ENCODE data around the gene FRZB.
"Not testable (repeated sequence)": the region's sequence is repeated elsewhere in the genome, so short reads cannot be mapped to it uniquely, and the experiment has no call there.

Gene FRZB

DNA sequence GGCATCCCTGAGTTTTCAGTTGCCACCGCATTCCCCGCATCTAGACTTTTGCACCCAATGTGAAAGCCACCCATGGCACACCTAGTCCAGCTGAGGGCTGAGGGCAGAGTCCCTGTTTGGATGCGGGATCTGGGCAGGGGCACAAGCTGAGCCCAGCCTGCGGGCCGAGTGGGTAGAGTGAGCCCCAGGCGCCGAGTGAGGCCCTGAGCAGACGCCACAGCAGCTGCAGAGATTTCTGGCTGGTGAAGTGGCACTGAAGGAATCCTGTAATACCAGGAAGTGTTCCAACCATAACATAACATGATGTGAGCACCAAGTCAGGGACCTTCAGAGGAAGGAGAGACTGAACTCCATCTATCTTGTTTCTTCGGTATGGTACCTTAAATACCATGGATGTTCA lies 27.7 kb upstream of the FRZB start:
- no peaks in the 10 kb centered on the region for H4K20me1 ChIP-seq (ENCODE audit: insufficient read depth, low read length)

DNA sequence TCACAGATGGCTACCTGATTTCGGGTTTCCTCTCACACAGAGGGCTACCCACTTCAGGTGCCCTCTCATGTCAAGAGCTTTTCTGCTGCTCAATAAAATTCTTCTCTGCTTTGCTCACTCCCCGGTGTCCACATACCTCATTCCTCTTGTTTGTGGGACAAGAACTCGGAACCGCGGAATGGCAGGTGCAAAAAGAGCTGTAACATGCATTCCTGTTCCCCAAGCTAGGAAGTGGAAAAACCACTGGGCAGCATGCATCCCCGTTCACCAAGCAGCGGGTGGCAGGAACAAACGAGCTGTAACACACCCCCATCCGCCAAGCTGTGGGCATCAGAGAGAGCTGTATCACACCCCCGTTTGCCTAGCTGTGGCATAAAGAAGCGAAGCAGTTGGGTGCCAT lies 27.2 kb upstream of the FRZB start:
- Histone ChIP-seq H3K27ac (ENCODE audit: low read length) (no peak overlapping the region), H3K36me3 (replicated peaks; ENCODE audit: insufficient read depth, low read length) (no peaks in the 10 kb centered on the region), H3K9me2 (replicated peaks; ENCODE audit: insufficient read depth, low read length) (no peaks in the 10 kb centered on the region), H3F3A (ENCODE audit: insufficient read depth, low read length) (no peaks in the 10 kb centered on the region), H3K4me1 (ENCODE audit: low read length) (peaks cover 2% of the 10 kb centered on the region), H3K4me3 (ENCODE audit: low read length) (no peak overlapping the region), H3K9ac (ENCODE audit: low read length) (no peak overlapping the region), H2AFZ (ENCODE audit: low read length) (no peak overlapping the region), H3K79me2 (ENCODE audit: low read length) (no peaks in the 10 kb centered on the region), H3K27me3 (replicated peaks; ENCODE audit: insufficient read depth, low read length) (no peaks in the 10 kb centered on the region), H3K9me3 (replicated peaks; ENCODE audit: insufficient read depth, low read length) (no peaks in the 10 kb centered on the region), H4K20me1 (ENCODE audit: insufficient read depth, low read length) (no peaks in the 10 kb centered on the region), H3K4me2 (ENCODE audit: low read depth, low read length) (no peak overlapping the region)
- no peak for DNase-seq
- TF ChIP-seq EZH2 (optimal IDR thresholded peaks at IDR 0.05; ENCODE audit: low read depth, low read length), result no peak
- TF ChIP-seq, protein P1, sequence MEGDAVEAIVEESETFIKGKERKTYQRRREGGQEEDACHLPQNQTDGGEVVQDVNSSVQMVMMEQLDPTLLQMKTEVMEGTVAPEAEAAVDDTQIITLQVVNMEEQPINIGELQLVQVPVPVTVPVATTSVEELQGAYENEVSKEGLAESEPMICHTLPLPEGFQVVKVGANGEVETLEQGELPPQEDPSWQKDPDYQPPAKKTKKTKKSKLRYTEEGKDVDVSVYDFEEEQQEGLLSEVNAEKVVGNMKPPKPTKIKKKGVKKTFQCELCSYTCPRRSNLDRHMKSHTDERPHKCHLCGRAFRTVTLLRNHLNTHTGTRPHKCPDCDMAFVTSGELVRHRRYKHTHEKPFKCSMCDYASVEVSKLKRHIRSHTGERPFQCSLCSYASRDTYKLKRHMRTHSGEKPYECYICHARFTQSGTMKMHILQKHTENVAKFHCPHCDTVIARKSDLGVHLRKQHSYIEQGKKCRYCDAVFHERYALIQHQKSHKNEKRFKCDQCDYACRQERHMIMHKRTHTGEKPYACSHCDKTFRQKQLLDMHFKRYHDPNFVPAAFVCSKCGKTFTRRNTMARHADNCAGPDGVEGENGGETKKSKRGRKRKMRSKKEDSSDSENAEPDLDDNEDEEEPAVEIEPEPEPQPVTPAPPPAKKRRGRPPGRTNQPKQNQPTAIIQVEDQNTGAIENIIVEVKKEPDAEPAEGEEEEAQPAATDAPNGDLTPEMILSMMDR (IDR thresholded peaks at IDR 0.05; ENCODE audit: low read length), result no peak
- no peak for TF ChIP-seq EZH2phosphoT487 (IDR thresholded peaks at IDR 0.05; ENCODE audit: low read length)

More for the DNA sequence above, 27.7 kb upstream of the FRZB start:
- no peaks in the 10 kb centered on the region for H3K4me1 ChIP-seq (ENCODE audit: low read length)
- no peaks in the 10 kb centered on the region for H3K9me3 ChIP-seq (replicated peaks; ENCODE audit: insufficient read depth, low read length)
- no peaks in the 10 kb centered on the region for H3F3A ChIP-seq (ENCODE audit: insufficient read depth, low read length)
- no peak overlapping the region for H3K4me3 ChIP-seq (ENCODE audit: low read length)
- DNase-seq, result no peak
- H3K27me3 ChIP-seq (replicated peaks; ENCODE audit: insufficient read depth, low read length), result no peaks in the 10 kb centered on the region
- H3K27ac ChIP-seq (ENCODE audit: low read length), result no peak overlapping the region
- H3K9me2 ChIP-seq (replicated peaks; ENCODE audit: insufficient read depth, low read length), result no peaks in the 10 kb centered on the region
- H3K36me3 ChIP-seq (replicated peaks; ENCODE audit: insufficient read depth, low read length), result no peaks in the 10 kb centered on the region
- H3K9ac ChIP-seq (ENCODE audit: low read length), result no peak overlapping the region
- H3K79me2 ChIP-seq (ENCODE audit: low read length), result no peaks in the 10 kb centered on the region
- H3K4me2 ChIP-seq (ENCODE audit: low read depth, low read length), result no peak overlapping the region
- no peak overlapping the region for H2AFZ ChIP-seq (ENCODE audit: low read length)
- TF ChIP-seq EZH2 (optimal IDR thresholded peaks at IDR 0.05; ENCODE audit: low read depth, low read length), result no peak
- TF ChIP-seq, protein P1 (IDR thresholded peaks at IDR 0.05; ENCODE audit: low read length), result no peak
- no peak for TF ChIP-seq EZH2phosphoT487 (IDR thresholded peaks at IDR 0.05; ENCODE audit: low read length)

DNA sequence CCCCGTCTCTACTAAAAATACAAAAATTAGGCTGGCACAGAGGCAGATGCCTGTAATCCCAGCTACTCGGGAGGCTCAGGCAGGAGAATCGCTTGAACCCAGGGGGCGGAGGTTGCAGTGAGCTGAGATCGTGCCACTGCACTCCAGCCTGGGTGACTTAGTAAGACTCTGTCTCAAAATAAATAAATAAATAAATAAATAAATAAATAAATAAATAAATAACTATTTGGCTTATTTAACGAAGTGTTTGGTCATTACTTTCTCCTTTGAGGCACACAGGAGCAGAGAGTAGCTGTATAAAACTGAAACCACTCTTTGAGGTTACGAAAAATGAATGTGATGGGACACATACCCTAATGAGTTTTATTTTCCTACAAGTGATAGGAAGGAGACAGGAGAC lies 26.6 kb upstream of the FRZB start:
- not testable (repeated sequence) for H3K9me3 ChIP-seq (replicated peaks; ENCODE audit: insufficient read depth, low read length); H4K20me1 ChIP-seq (ENCODE audit: insufficient read depth, low read length); H3K4me2 ChIP-seq (ENCODE audit: low read depth, low read length); H3K9ac ChIP-seq (ENCODE audit: low read length); H3K27me3 ChIP-seq (replicated peaks; ENCODE audit: insufficient read depth, low read length); H3K27ac ChIP-seq (ENCODE audit: low read length); DNase-seq; H3K9me2 ChIP-seq (replicated peaks; ENCODE audit: insufficient read depth, low read length); H3K36me3 ChIP-seq (replicated peaks; ENCODE audit: insufficient read depth, low read length); H3K4me1 ChIP-seq (ENCODE audit: low read length); H3K79me2 ChIP-seq (ENCODE audit: low read length); H2AFZ ChIP-seq (ENCODE audit: low read length); H3F3A ChIP-seq (ENCODE audit: insufficient read depth, low read length); H3K4me3 ChIP-seq (ENCODE audit: low read length)

DNA sequence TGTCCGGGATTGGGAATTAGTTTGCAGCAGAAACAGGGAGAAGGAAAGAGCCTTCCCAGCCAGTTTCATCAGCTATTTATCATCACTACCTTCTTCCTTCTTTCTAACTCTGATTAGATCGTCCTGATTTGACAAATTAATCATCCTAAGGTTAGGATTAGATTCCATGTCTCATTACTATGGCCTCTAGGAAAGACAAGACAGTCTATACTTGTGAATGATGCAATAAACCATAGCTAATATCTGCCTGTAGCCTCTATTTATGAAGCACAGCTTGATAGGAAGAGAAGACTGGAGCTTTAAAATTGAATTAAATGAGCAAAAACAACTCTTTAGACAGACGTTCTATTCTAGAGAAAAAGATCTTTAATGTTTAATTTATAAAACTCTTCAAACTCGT lies 25.2 kb upstream of the FRZB start:
- 0 out of 2 replicates have a peak, but pooled peaks cover 7% of the 10 kb centered on the region for H3F3A ChIP-seq (ENCODE audit: insufficient read depth, low read length)
- H3K4me3 ChIP-seq (ENCODE audit: low read length), result no peak overlapping the region
- H3K9me2 ChIP-seq (replicated peaks; ENCODE audit: insufficient read depth, low read length), result no peaks in the 10 kb centered on the region
- TF ChIP-seq, protein P1 (IDR thresholded peaks at IDR 0.05; ENCODE audit: low read length), result no peak
- TF ChIP-seq EZH2phosphoT487 (IDR thresholded peaks at IDR 0.05; ENCODE audit: low read length) (no peak), EZH2 (optimal IDR thresholded peaks at IDR 0.05; ENCODE audit: low read depth, low read length) (no peak)
- H3K9ac ChIP-seq (ENCODE audit: low read length), result no peak overlapping the region
- H3K36me3 ChIP-seq (replicated peaks; ENCODE audit: insufficient read depth, low read length), result no peaks in the 10 kb centered on the region
- no peak overlapping the region for H3K4me2 ChIP-seq (ENCODE audit: low read depth, low read length)
- no peak overlapping the region for H3K27ac ChIP-seq (ENCODE audit: low read length)
- no peak overlapping the region for H2AFZ ChIP-seq (ENCODE audit: low read length)
- no peaks in the 10 kb centered on the region for H3K79me2 ChIP-seq (ENCODE audit: low read length)
- peaks cover 21% of the 10 kb centered on the region for H3K4me1 ChIP-seq (ENCODE audit: low read length)
- H3K9me3 ChIP-seq (replicated peaks; ENCODE audit: insufficient read depth, low read length), result no peaks in the 10 kb centered on the region
- H4K20me1 ChIP-seq (ENCODE audit: insufficient read depth, low read length), result no peaks in the 10 kb centered on the region
- DNase-seq, result no peak
- H3K27me3 ChIP-seq (replicated peaks; ENCODE audit: insufficient read depth, low read length), result no peaks in the 10 kb centered on the region
